Fibroblast of skin of left quadriceps (primary cell): ENCODE measurements around the gene CRTC2.

Experiments
- DNase-seq, 2 experiments: peaks; one replicate each; pipeline ENCODE4 v3.0.0-alpha.2; 2013; ENCODE audit warnings: low read depth in 2 of 2

Gene CRTC2

DNA sequence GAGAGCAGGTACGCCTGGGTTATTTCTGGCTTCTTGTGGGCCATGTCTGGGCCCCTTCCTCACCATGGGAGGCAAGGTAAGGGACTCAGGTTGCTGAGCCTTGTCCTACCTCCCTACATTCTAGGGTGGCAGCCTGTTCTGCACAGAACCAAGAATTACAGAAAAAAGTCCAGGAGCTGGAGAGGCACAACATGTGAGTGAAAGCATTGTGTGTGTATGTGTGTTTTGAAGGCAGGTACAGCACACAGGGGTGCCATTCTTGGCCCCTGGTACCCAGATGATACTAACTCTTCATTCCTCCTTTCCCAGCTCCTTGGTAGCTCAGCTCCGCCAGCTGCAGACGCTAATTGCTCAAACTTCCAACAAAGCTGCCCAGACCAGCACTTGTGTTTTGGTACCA, 14.7 kb upstream of the CRTC2 start:
- DNase-seq = no peak

DNA sequence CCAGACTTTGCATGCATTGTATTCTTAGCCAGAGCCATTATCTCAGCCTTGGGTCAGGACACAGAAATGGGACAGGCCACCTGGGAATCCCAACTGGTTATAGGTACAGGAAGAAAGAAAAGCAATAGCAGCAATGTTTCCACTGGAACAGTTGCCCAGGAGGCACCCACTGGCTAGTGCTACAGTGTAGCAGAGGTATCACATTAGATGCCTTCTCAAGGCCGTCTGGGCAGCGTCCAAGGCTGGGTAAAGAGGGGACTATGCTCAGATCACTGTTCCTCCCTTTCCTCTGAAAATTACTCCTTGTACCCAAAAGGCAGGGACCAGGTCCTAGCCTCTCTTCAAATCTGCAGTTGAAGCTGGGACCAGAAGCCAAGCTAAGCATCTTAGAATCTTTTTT, 11.9 kb upstream of the CRTC2 start:
- no peak for DNase-seq

DNA sequence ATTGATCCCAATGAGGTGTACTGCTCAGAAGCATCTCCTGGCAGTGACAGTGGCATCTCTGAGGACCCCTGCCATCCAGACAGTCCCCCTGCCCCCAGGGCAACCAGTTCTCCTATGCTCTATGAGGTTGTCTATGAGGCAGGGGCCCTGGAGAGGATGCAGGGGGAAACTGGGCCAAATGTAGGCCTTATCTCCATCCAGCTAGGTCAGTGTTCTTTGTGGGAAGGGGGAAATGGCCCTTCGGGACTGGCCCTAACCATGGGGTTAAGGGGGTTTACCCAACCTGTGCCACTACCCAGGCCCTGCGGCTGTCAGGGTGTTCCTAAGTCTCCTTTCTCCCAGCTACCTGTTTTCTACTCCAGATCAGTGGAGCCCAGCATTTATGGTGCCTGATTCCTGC, 10.6 kb upstream of the CRTC2 start:
- DNase-seq = no peak

DNA sequence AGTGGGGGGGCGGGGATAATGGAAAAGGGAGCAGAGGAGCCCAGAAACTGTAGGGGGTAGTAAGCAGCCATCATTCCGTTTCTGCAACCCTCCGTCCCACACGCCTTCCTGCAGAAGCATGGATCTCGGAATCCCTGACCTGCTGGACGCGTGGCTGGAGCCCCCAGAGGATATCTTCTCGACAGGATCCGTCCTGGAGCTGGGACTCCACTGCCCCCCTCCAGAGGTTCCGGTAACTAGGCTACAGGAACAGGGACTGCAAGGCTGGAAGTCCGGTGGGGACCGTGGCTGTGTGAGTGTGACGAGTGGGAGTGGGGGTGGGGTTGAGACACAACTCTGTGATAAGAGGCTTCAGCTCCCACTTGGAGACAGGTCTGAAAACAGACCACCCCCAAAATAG, 10.0 kb upstream of the CRTC2 start:
- no peak for DNase-seq

DNA sequence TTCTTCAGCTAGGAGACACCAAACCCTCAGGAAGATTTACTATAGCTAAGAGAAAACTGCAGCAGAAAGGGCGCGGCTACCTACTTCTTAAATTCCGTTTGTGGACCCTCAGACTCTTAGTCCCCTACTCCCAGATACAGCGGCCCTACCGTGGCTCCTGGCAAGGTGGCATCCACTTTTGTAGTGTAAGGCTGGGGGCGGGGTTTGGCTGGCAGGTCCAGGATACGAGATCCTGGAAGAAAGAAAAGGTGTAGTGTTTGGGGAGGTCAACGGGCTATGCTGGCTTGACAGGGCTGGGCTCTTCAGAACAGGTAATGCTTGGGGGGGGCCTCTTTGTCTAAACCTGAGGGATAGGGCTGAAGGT, 9.6 kb upstream of the CRTC2 start:
- no peak for DNase-seq

DNA sequence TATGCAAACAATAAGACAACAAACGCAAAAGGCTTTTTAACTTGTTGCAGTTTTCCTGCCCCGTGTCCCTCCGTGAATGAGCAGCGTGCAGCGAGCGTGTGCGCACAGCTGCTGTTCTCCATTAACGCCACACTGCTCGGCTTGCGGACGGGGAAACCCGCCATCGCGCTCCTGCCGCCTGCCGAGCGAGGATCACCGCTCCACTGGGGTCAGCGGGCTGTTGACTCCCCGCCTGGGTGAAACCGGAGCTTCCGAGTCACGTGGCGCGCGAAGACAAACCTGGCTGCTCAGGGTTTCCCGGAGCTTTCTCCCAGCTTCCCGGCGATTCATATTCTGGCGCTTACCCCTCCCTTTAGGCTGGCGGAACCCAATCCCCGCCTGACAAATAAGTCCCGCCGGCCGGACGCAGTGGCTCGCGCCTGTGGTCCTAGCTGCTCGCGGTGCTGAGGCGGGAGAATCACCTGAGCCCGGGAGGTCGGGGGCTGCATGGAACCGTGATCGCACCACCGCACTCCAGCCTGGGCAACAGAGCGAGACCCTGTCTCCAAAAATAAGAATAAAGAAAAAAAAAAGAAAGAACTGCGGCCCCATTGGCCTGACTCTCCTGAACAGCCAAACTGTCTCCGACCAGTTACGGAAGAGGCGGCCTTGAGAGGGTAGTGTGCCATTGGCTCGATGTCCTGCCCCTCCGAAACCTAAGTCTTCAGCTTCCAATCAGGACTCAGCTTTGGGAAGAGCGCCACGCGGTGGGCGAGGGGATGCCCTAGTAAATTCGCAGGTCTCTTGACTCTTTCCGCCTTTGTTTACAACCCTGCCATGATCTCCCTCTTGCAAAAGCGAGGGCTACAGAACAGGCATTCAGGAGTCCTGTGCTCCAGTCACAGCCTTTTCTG, 8.9 kb upstream of the CRTC2 start, which contains the start of gene CREB3L4:
Gene CREB3L4 (plus strand): TSS at position 796 of the 893 bp plus-strand sequence. CDS start 624 bp downstream, outside the sequence.
- DNase-seq = peak; percentile 94

DNA sequence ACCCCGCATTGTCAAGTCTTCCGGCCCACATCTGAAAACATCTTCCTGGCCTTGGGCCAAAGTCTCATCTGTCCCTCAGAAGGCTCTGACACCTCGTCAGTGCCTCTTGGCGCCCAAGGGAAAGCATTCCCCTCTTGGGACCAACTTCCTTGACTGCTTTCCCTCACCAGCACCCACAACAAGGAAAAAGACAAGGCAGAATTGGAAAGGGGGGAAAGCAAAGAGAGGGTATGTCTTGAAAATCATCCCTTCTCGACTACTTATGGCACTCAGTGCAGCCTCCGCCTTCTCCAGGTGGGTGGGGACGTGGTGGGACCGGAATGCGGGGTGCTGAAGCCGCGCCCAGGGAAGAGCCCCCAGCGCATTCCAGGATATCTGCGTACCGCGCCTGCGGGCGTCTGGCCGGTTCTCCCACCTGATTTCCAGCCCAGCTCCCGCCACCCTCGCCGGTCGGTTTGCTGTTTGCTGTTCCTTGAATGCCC, 5.5 kb upstream of the CRTC2 start:
- DNase-seq = no peak

DNA sequence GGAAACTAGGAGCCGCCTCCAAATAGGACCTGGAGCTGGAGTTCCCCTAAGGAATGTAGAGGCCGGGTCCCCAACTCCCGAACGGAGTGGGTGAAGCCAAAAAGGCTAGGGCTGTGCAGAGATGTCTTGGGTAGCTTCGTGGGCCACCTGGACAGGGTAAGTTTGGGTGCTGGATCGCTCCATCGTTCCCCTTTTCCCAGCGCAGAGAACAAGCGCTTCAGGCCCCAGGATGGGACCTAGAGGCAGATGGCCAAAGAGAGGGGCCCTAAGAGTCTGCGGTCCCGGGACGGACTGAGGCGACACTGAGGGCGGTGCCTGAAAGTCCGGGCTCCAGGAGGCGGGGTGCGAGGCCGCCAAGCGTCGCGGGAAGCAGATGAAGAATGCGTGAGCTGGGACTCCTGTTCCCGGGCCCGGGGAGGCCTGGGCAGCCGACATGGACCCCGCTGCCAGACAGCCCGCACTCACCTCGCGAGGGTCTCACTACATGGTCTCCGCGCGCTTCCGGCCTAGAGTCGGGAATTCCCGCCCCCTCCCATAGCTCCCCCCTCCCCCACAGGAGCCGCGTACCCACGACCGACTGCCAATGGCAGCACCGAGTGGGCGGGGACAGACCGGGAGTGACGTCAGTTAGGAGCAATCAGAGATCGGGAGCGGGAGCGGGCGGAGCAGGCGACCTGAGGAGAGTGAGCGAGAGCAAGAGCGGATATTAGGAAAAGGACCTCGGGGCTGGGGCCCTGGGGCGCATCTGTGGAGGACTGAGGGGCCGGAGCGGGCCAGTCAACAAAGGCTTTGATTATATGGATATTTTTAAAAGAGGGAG, 4.8 kb upstream of the CRTC2 start, which contains the start of gene SLC39A1:
Gene SLC39A1 (minus strand): TSS at position 508 of the 820 bp plus-strand sequence. CDS start 822 bp downstream, outside the sequence.
- peak; percentile 90 for DNase-seq

DNA sequence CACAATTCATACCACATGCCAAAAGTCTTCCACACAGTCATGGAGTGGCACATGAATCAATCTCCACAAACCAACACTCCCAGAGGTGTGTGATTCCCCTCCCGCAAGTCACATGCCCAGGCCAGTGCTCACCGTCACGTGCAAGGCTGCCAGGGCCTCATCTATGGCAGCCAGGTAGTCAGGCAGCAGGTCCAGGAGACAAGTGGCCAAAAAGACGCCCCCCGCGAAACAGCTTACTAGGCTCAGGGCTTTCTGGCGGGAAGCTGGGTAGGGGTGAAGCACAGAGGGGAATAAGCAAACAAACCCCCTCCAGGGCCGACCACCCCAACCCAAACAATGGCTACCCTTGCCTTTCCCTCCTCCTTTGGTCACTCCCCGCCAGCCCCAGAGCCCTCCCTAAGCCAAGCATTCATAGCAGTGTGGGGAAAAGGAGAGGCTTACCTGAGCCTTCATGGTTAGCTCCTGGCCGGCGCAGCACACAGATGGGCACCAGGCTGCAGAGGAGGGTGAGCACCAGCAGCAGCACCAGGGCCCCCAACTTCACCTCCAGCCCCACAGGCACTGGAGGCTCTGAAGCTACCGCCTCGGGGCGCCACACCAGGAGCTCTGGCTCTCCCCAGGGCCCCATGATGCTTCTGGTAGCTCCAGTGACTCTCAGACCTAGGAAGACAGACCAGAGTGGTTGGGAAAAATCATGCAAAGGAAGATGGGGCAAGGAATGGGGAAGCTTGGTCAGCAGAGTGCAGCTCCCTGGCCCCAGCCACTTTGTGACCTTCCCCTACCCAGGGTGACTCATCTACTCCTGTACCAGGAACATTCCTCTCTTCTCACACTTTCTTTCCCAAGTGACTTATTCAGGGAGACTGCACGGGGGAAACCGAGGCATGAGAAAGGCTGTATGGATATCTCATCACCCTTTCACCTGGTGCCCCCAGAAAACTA, 3.9 kb upstream of the CRTC2 start:
- DNase-seq = no peak

DNA sequence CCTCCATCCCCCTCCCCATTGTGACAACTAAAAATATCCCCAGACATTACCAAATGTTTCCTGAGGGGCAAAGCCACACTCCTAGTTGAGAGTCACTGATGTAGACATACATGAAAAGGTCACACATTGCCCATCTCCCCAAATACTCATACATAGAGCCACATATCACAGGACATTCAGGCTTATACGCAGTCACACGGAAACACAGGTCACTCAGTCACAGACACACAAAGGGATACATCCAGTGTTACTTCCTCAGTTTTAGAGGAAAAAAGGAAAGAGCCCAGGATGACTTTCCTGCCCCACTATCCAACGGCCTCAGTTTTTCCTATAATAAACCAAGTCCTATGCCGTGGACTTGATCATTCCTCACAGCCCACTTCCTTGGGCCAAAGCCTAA, 3.0 kb upstream of the CRTC2 start:
- no peak for DNase-seq

DNA sequence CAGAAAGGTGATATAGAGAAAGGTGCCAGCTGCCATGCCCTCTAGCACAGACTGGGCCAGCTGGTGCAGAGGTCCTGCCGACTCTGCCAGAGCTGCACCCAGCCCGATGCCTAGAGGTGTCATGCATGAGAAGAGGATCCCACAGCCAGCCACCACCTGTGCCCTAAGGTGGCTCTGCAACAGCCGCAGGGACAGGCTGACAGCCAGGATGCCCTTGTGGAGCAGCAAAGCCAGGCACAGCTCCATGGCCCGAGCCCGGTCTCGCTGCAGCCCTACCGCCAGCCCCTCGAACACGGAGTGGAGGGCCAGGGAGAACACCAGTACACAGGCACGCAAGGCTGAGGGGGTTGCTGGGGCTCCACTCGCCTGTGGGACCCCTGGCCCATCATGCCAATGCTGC, 1.8 kb upstream of the CRTC2 start:
- DNase-seq = no peak

DNA sequence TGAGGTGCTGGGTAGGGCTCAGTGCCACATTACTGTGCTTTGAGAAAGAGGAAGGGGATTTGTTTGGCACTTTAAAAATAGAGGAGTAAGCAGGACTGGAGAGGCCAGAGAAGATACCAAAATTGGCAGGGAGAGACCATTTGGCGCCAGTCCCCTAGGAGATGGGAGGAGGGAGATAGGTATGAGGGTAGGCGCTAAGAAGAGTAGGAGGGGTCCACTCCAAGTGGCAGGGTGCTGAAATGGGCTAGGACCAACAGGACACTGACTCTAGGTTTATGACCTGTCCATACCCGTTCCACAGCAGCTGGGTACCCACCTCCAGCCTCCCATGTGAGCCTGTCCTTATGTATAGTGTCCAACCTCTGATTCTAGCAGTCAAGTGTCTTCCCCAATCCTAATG, 1.0 kb upstream of the CRTC2 start:
- DNase-seq = no peak

DNA sequence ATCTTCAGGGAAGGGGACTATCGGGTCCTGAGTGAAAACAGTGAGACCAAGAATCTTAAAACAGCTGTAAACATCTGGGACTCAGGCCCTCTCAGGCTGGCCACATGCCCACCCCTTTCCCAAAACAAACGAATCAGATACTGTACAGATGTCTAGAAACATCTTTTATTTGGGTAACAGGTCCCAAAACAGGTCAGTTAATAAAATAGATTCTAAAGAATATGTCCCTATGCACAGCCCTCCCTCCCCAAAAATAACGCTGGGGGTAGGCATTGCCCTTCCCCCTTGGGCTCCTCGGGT, 499 bp upstream of the CRTC2 start:
- no peak for DNase-seq

DNA sequence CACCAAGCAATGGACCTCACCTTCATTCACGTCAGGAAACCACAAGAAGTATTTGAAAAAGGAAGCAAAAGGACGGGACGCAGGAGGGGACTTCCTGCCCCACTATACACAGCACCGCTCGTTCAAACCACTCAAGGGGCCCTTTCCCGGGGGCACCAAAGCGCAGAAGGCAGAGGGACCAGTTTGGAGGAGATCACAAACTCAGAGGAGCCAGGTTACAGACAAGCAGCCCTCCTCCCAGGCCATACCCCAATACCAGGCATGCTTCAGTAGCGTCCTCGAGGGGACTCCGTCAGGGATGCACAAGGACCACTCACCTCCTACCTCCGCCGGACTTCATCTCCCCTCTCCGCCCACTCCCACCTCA, 685 bp downstream of the CRTC2 start:
- DNase-seq = no peak

DNA sequence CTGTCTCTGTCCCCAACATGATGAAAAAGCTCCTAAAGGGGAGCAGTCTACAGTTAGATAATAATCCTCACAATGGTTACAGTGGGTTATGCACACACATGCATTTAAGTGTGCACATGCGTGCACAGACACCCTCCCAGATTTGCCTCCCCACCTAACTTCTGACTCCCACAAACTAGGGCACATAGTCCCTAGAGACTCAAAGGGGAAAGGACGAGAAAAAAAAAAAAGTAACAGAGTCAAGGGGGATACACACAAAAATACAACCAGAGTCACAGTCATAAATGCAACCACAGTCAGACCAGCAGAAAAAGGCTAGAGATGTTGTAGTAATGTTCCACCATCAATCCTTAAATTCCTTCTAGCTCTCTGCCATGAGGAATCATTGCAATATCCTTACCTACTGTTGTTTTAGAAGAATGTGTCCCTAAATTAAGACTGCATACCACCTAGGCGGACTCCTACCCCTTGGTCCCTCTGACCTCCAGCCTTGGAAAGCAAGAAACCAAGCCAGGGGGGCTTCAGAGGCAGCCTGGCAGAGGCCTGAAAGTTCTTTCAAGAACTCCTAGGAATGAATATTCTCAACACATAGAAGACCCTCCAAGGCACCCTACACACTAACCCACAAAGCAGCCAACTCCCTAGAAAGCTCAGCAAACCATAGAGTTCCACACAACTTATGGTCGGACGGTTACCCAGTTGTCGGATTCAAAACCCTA, 1.3 kb downstream of the CRTC2 start:
- no peak for DNase-seq

DNA sequence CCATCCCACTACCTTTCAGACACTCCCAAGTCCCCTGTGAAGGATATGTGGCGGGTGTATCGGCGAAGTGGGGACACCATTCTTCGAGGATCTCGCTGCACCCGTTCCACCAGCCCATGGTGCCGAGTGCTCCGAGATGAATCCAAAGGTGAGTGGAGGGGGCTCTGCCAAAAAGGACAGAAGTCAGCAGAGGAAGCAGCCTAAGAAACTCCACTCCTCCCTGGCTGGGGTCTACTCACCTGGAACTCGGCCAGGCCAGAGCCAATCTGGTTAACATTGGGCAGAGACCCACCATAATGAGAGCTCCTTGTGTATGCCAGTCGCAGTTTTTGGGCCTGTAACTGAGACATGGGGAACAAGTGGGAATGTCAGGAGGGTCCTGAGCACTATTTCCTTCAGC, 3.6 kb downstream of the CRTC2 start:
- DNase-seq = no peak

DNA sequence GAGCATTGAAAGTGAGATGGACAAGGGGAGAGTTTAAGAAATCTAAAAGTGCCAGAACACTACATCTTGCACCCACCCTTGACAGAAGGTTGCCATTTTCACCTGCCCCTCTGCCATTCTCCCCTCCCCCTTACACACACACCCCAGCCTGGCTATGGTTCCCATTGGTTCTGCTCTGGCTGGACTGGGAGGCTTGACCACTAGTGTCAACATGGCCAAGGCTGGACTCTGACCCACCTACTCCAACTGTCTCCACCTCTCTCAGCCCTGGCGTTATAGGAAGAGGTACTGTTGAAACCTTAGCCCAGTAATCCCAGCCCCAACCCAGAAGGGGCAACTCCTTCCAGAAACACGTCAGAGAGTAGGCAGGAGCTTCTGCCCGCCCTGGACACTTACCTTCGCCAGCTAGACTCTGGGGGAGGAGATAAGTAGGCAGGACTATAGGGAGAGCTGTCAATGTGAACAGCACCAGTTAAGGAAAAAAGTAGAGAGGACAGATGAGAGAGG, 4.5 kb downstream of the CRTC2 start:
- DNase-seq = no peak

DNA sequence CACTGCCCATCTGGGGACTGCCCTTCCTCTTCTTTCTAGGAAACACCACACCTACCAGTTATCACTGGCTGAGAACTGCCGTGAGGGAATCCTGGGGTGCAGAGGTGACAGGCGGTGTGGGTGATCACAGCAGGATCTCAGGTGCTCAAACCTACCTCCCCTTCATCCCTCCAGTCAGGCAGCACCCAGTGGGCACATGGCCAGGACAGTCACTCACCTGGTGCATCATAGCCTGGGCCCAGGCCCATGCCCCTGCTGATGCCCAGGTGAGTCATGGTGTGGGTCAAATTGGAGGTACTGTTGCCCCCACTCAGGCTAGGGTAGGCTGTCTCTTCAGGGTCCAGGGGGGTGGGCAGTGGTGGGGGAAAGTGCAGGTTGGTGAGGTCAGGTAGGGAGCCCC, 6.6 kb downstream of the CRTC2 start:
- DNase-seq = no peak

DNA sequence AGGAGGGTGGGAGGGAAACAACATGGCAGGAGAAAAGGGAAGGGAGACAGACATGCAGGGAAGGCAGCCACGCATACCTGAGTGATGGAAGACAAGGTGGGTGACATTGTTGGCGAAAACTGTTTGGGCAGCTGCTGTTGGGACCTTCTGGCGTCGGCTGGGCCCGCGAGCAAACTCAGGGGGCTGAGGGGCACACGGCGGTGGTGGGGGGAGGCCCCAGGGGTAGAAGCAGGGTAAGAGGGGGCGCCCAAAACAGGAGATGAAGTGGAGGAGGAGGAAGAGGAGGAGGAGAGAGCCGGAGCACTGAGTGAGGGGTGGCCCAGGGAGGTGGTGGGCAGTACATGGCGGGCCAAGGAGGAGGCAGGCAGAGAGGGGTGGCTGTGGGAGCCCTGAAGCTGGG, 7.2 kb downstream of the CRTC2 start:
- no peak for DNase-seq

DNA sequence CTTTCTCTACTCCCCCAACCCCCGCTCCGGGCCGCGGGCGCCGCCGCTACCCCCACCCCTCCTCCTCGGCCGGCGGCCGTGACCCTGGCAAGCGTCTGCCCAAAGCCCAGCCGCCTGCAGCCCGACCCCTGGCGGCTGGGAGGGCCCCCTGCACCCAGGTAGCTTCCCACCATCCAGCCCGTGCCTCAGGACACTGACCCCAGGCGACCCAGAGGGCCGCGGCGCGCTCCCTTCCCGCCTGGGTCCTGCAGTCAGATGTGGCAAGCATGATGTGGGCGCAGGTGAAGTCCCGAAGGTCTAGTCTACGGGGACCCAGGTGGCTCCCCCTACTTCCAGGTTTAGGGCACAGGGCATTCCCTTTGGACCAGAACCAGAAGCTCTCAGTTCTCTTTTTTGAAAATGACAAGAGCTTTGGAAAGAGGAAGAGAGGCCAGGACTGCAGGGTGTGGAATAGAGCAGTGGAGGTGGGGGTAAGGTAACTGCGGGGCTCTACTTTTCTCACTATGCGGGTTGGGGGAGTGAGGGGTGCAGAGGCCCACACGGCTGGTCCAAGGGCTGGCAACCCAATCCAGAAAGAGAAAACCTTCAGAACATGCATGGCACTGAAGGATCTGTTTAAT, 11.7 kb downstream of the CRTC2 start, which contains the start of gene DENND4B:
Gene DENND4B (minus strand): TSS at position 97 of the 620 bp plus-strand sequence. CDS start 2,344 bp downstream, outside the sequence.
- DNase-seq = no peak
